Stomach (tissue), 9 donors: ENCODE data around the gene TRIM56. TPM values are rescaled to one million over a fixed set of nuclear protein-coding genes. Genes with fewer than 3 reads are reported as not detected.
"Not testable (repeated sequence)": the region's sequence is repeated elsewhere in the genome, so short reads cannot be mapped to it uniquely, and the experiment has no call there.

Experiments used
- DNase-seq, 2 donors: peaks; one replicate each; pipeline versions ENCODE4 v3.0.0 to v3.0.0-alpha.2; 2013 to 2019
- H3K27ac ChIP-seq, 5 donors: fragments of 200-600 bp in 4 of 5; sonication (generic) in 4 of 5; one replicate each; pipeline ENCODE4 v1.5.1; 2013 to 2019; ENCODE audit warnings: mild to moderate bottlenecking in 1 of 5, moderate library complexity in 1 of 5
- H3K27me3 ChIP-seq, 3 donors: fragments of 200-600 bp; sonication (generic); one replicate each; pipeline ENCODE4 v1.5.1; 2017 to 2019; ENCODE audit warnings: mixed run types in 1 of 3
- H3K36me3 ChIP-seq, 4 donors: fragments of 200-600 bp; sonication (generic); 1 replicate in 3 of 4; 2 replicates in 1 of 4; pipeline ENCODE4 v1.5.1; 2016 to 2019
- H3K4me1 ChIP-seq, 4 donors: fragments of 200-600 bp; sonication (generic); one replicate each; pipeline ENCODE4 v1.5.1; 2016 to 2019
- H3K4me3 ChIP-seq, 4 donors: fragments of 200-600 bp; sonication (generic) in 3 of 4; one replicate each; pipeline ENCODE4 v1.5.1; 2016 to 2019; ENCODE audit warnings: mild to moderate bottlenecking in 1 of 4
- H3K9me3 ChIP-seq, 4 donors: fragments of 200-600 bp; sonication (generic); one replicate each; pipeline ENCODE4 v1.5.1; 2016 to 2019
- EP300 ChIP-seq: sonication (generic); formaldehyde crosslinking; IDR thresholded peaks from one replicate; pipeline ENCODE4 v1.6.1; 2017; ENCODE audit warnings: antibody characterized with exemption
- POLR2A ChIP-seq, 4 donors: fragments of 450-650 bp; IDR thresholded peaks; one replicate each; pipeline ENCODE4 v1.6.1; 2016; ENCODE audit warnings: antibody characterized with exemption in 4 of 4, control low read depth in 2 of 4, mild to moderate bottlenecking in 1 of 4, moderate library complexity in 1 of 4
- POLR2AphosphoS5 ChIP-seq, 3 donors: sonication (generic); formaldehyde crosslinking; IDR thresholded peaks; one replicate each; pipeline ENCODE4 v1.6.1; 2016; ENCODE audit warnings: antibody characterized with exemption in 3 of 3
- WGBS, 5 donors: extraction: QIAGEN DNeasy Blood & Tissue Kit in 3 of 5; methylation state at CpG; one replicate each; pipeline versions ENCODE4 v1.1.5 to v1.1.7; 2013 to 2018; 5-methylcytosine and 5-hydroxymethylcytosine counted together
- intact Hi-C: fragments of 100-400 bp; cut with DNase I; formaldehyde crosslinking; loops from one replicate; pipeline ENCODE4 v1.15.1; 2023; ENCODE audit warnings: low total_unique reads
- polyA plus RNA-seq, 3 donors: library from polyadenylated mRNA; stranded (reverse); fragments of 200-250 nt; gene quantifications; one replicate each; pipeline ENCODE4 v1.2.3, GENCODE V29; 2013
- total RNA-seq, 5 donors: library from RNA; depleted of rRNA; stranded (reverse); fragments of >200 nt; gene quantifications; one replicate each; pipeline versions ENCODE4 v1.1.0 to v1.2.3, GENCODE V29; 2014 to 2016
- TF ChIP-seq, protein P1 (sequence below), 7 experiments: fragments of 450-650 bp in 4 of 7; fragments of 200-600 bp in 3 of 7; sonication (generic) in 3 of 7; IDR thresholded peaks; one replicate each; pipeline ENCODE4 v1.5.1; 2016 to 2019; ENCODE audit warnings: antibody characterized with exemption in 7 of 7, control low read depth in 2 of 7, mild to moderate bottlenecking in 1 of 7
- donor health status: healthy with polysubstance abuse.
- donor health status: Bipolar disorder and iron deficiency.
- donor health status: healthy.

TRIM56 gene
- total and polyA plus RNA-seq, 8 donors: 7.5 to 41.1 (median 17.5) TPM

DNA sequence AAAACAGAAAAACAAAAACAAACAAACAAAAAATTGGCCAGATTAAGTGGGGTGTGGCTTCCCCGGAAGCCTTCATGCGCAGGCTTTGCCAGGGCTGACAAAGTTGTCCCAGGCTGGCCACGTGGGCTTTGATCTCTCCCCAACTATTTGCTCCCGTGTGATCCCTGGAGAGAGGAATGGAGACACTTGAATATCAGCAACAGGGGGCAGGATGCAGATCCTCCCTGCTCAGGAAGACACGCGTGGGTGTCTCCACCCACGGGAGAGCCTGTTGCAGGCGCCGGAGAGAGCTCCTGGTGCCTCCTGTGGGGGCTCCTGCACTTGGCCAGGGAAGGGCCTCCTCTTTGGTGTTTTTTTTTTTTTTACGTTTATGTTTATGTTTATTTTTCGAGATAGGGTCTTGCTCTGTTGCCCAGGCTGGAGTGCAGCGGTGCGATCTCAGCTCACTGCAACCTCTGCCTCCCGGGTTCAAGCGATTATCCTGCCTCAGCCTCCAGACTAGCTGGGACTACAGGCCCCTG lies 19.0 kb downstream of the TRIM56 start:
- Histone ChIP-seq H3K4me3 (no peak overlapping the region), H3K9me3 (no peaks in the 10 kb centered on the region), H3K36me3 (no peaks in the 10 kb centered on the region), H3K27ac (no peak overlapping the region), H3K4me1 (peaks cover 11 to 25% (median 14%) of the 10 kb centered on the region in 4 donors), H3K27me3 (peaks cover 0 to 15% (median 0%) of the 10 kb centered on the region in 3 donors)
- no peak for DNase-seq
- 60 to 72% (median 70%) methylated on average over 15 of the region's 15 CpGs for WGBS, 5 donors
- TF ChIP-seq EP300 (no peak), POLR2AphosphoS5 (IDR thresholded peaks at IDR 0.05) (no peak), POLR2A (IDR thresholded peaks at IDR 0.05) (no peak)
- TF ChIP-seq, protein P1, sequence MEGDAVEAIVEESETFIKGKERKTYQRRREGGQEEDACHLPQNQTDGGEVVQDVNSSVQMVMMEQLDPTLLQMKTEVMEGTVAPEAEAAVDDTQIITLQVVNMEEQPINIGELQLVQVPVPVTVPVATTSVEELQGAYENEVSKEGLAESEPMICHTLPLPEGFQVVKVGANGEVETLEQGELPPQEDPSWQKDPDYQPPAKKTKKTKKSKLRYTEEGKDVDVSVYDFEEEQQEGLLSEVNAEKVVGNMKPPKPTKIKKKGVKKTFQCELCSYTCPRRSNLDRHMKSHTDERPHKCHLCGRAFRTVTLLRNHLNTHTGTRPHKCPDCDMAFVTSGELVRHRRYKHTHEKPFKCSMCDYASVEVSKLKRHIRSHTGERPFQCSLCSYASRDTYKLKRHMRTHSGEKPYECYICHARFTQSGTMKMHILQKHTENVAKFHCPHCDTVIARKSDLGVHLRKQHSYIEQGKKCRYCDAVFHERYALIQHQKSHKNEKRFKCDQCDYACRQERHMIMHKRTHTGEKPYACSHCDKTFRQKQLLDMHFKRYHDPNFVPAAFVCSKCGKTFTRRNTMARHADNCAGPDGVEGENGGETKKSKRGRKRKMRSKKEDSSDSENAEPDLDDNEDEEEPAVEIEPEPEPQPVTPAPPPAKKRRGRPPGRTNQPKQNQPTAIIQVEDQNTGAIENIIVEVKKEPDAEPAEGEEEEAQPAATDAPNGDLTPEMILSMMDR (IDR thresholded peaks at IDR 0.05): no peak
- intact Hi-C loops: no loop called here

DNA sequence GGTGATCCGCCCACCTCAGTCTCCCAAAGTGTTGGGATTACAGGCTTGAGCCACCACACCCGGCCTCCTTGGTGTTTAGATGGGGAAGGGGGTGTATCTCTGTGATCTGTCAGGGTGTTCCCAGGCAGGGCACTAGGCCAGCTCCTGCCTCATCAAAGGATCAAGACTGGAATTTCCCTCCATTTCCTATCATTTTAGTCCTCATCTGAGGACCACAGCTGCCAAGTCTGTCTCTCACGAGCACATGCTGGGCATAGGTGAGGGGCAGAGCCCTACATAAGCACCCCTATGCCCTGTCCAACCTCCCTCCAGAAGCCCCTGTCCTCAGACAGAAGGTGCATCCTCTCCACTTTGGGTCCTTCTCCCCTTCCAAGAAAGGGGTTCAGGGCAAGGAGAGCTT lies 19.5 kb downstream of the TRIM56 start:
- Histone ChIP-seq H3K27ac (no peak overlapping the region), H3K4me1 (peaks cover 6 to 20% (median 9%) of the 10 kb centered on the region in 4 donors), H3K36me3 (no peaks in the 10 kb centered on the region), H3K27me3 (peaks cover 0 to 15% (median 0%) of the 10 kb centered on the region in 3 donors), H3K9me3 (no peaks in the 10 kb centered on the region), H3K4me3 (no peak overlapping the region)
- no peak for DNase-seq
- whole genome bisulfite sequencing, 5 donors: 34 to 65% (median 63%) methylated on average over 3 of the region's 3 CpGs
- TF ChIP-seq EP300 (no peak), POLR2AphosphoS5 (IDR thresholded peaks at IDR 0.05) (no peak), POLR2A (IDR thresholded peaks at IDR 0.05) (no peak)
- TF ChIP-seq, protein P1 (IDR thresholded peaks at IDR 0.05): no peak
- intact Hi-C loops: no loop called here

DNA sequence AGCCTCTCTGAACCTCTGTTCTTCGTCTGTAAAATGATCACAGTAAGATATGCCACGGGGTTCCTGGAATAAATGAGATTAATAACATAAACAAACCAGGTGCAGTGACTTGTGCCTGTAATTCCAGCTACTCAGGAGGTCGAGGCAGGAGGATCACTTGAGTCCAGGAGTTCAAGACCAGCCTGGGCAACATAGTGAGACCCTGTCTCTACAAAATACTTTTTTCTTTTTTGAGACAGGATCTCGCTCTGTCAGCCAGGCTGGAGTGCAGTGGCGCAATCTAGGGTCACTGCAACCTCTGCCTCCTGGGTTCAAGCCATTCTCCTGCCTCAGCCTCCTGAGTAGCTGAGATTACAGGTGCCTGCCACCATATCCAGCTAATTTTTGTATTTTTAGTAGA lies 20.0 kb downstream of the TRIM56 start:
- peaks cover 0 to 15% (median 0%) of the 10 kb centered on the region in 3 donors for H3K27me3 ChIP-seq
- H3K4me1 ChIP-seq: peaks cover 3 to 15% (median 5%) of the 10 kb centered on the region in 4 donors
- intact Hi-C loops, DNase-seq, H3K9me3 ChIP-seq, H3K36me3 ChIP-seq, H3K27ac ChIP-seq, H3K4me3 ChIP-seq: not testable (repeated sequence)
- 54 to 71% (median 59%) methylated on average over 5 of the region's 5 CpGs for WGBS, 5 donors

DNA sequence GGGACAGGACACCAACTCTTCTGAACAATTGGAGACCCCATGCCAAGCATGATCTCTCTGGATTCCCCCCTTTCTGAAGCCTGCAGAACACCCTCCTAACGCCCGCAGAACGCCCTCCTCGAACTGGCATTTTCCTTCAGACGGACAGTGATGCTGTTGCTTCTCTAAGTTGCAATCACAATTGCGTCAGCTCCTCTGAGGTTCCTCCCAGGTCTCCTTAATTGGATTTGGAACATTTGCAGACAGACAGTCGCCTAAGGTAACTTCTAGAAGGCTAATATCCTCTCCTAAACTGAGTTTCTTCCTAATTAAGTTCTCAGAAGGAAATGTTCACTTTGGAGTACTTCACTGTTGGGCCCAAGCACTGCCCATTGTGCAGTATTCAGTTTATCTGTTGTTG lies 21.1 kb downstream of the TRIM56 start:
- Histone ChIP-seq H3K4me1 (peaks cover 0 to 8% (median 0%) of the 10 kb centered on the region in 4 donors), H3K27me3 (peaks cover 0 to 15% (median 0%) of the 10 kb centered on the region in 3 donors), H3K4me3 (no peak overlapping the region), H3K36me3 (no peaks in the 10 kb centered on the region), H3K9me3 (no peaks in the 10 kb centered on the region), H3K27ac (no peak overlapping the region)
- no peak for TF ChIP-seq POLR2A (IDR thresholded peaks at IDR 0.05)
- TF ChIP-seq POLR2AphosphoS5 (IDR thresholded peaks at IDR 0.05): no peak
- TF ChIP-seq, protein P1 (IDR thresholded peaks at IDR 0.05): no peak
- TF ChIP-seq EP300: no peak
- 72 to 89% (median 80%) methylated on average over 7 of the region's 7 CpGs for WGBS, 5 donors
- intact Hi-C loops: no loop called here
- DNase-seq: no peak

- no peaks in the 10 kb centered on the region for H3K9me3 ChIP-seq
- TF ChIP-seq, protein P1 (IDR thresholded peaks at IDR 0.05): no peak
- TF ChIP-seq EP300: no peak
- no peak for TF ChIP-seq POLR2AphosphoS5 (IDR thresholded peaks at IDR 0.05)
- peak in 1 of 2 donors; percentile 69 for DNase-seq
- WGBS, 5 donors: 37 to 45% (median 44%) methylated on average over 13 to 16 of the region's 16 CpGs
- H3K36me3 ChIP-seq: no peaks in the 10 kb centered on the region
- no peak overlapping the region for H3K4me3 ChIP-seq
- H3K27me3 ChIP-seq: peaks cover 0 to 15% (median 0%) of the 10 kb centered on the region in 3 donors
- peaks cover 0 to 8% (median 0%) of the 10 kb centered on the region in 4 donors for H3K4me1 ChIP-seq
- H3K27ac ChIP-seq: peak overlapping the region in 3 of 5 donors; percentile 26 to 42 (median 28)
- intact Hi-C loops: no loop called here
Observed at GRCh38 chr7:101108330-101108857, 23.1 kb downstream of the TRIM56 start.
